ENCODE data around the gene MYOM3.

- TF ChIP-seq POLR2A (IDR thresholded peaks at IDR 0.05) (no peak), CTCF (IDR thresholded peaks at IDR 0.05) (no peak)
Measured at GRCh38 chr1:24111996-24112779, at the start of gene MYOM3.
